ENCODE data around the gene KCNQ1.
A peak's percentile ranks its signal among the peaks of the same experiment; 100 is the strongest.

The KCNQ1 gene

DNA sequence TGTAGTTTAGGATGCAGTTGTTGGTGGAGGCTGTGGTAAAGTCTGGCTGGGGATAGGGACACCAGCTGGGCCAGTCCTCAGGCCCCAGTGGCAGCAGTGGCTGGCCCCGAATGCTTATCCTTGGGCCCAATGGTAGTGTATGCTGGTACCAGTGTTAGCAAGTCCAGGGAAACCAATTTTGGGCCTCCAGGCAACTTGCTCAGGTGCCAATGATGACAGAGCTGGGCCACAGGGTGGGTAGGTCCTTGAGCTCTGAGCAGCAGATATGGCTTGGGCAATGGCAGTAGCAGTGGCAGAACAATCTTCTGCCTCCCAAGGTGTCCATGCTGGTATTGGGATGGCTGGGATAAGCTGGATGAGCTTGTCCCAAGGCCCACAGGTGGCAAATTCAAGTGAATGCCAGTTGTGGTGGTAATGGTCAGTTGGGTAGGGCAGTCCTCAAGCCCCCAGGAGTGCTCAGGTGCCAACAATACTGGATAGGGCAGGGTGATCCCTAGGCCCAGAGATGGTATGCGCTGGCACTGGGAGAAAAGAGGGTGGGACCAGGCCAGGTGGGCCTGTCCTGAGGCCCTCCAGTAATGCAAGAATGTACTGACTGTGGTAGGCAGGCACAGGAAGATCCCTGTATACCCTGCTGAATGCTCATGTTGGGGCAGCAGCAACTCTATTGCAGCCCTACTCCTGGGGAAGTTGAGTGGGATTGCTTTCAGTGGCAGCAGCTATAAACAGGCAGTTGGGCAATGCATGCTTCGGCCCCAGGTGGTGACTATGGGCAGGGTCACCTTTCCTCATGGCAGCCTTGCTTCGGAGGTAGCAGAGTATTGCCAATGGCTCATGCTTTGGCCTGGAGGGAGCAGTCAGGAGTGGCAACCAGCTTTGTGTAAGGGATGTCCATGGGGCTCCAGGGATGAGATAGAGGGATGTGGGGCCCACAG lies 200.3 kb downstream of the KCNQ1 start:
- intact Hi-C loops (cut with micrococcal nuclease) = no loop called here
- no peak overlapping the region for H3K27ac Mint-ChIP-seq
- peaks cover 58% of the 10 kb centered on the region for H3K36me3 Mint-ChIP-seq (ENCODE audit: low read depth)
- no peaks in the 10 kb centered on the region for H3K4me1 Mint-ChIP-seq (ENCODE audit: low read depth)
- H3K9me3 Mint-ChIP-seq = peaks cover 92% of the 10 kb centered on the region
- H3K4me3 Mint-ChIP-seq = no peak overlapping the region
- no peaks in the 10 kb centered on the region for H3K27me3 Mint-ChIP-seq

DNA sequence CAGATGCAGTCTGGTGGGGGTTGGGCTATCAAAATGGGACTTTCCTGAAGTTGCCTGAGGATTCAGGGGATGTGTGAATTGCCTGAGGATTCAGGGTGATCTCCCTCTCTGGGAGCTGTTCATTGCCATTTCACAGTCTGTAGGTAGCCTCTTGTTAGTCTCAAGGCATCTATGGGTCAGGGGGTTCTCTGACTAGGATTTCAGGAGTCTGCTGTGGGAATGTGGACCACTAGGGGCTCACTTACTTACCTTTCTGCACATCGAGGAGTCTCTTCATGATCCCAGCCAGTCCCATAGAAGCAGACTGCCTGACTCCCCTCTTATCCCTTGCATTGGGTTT lies 200.9 kb downstream of the KCNQ1 start:
- Mint-ChIP-seq H3K9me3 (peaks cover 92% of the 10 kb centered on the region), H3K36me3 (ENCODE audit: low read depth) (peaks cover 56% of the 10 kb centered on the region), H3K27ac (no peak overlapping the region), H3K4me1 (ENCODE audit: low read depth) (no peaks in the 10 kb centered on the region), H3K27me3 (no peaks in the 10 kb centered on the region), H3K4me3 (no peak overlapping the region)
- intact Hi-C loops (cut with micrococcal nuclease) = no loop called here

DNA sequence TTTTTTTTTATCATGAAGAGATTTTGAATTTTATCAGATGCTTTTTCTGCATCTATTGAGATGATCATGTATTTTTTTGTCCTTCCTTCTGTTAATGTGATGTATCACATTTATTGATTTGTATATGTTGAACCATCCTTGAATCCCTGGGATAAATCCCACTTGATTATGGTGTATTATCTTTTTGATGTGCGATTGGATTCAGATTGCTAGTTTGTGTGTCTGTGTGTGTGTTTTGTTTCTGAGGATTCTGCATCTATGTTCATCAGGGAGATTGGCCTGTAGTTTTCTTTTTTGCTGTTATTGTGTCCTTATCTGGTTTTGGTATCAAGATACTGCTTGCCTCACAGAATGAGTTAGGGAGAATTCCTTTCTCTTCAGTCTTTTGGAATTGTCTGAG lies 202.4 kb downstream of the KCNQ1 start:
- Mint-ChIP-seq H3K9me3 (peaks cover 87% of the 10 kb centered on the region), H3K36me3 (ENCODE audit: low read depth) (peaks cover 56% of the 10 kb centered on the region), H3K27me3 (no peaks in the 10 kb centered on the region), H3K4me3 (no peak overlapping the region), H3K4me1 (ENCODE audit: low read depth) (no peaks in the 10 kb centered on the region), H3K27ac (no peak overlapping the region)
- intact Hi-C loops (cut with micrococcal nuclease) = no loop called here

DNA sequence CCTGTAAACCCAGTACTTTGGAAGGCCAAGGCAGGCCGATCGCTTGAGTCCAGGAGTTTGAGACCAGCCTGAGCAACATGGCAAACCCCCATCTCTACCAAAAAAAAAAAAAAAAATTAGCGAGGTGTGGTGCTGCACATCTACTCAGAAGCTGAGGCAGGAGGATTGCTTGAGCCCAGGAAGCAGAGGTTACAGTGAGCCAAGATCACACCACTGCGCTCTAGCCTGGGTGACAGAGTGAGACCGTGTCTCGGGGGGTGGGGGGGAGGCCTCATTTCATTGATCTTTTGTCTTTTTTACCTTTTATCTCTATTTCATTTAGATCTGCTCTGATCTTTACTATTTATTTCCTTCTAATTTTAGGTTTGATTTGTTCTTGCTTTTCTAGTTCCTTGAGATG lies 203.1 kb downstream of the KCNQ1 start:
- intact Hi-C loops (cut with micrococcal nuclease) = no loop called here
- Mint-ChIP-seq H3K4me3 (no peak overlapping the region), H3K36me3 (ENCODE audit: low read depth) (peaks cover 63% of the 10 kb centered on the region), H3K27me3 (no peaks in the 10 kb centered on the region), H3K4me1 (ENCODE audit: low read depth) (peaks cover 4% of the 10 kb centered on the region), H3K9me3 (peaks cover 80% of the 10 kb centered on the region), H3K27ac (no peak overlapping the region)

DNA sequence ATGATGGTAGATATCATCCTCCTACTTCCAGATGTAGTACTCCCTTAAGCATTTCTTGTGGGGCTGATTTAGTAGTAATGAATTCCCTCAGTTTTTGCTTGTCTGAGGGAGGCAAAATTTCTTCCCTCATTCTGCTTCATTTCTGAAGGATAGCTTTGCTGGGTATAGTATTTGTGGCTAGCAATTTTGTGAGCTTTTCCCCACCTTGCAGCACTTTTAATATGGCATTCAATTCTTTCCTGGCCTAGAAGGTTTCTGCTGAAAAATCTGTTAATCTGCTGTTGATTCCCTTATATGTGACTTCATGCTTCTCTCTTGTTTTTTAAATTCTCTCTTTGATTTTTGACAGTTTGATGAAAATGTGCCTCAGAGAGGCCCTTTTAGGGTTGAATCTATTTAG lies 204.6 kb downstream of the KCNQ1 start:
- peaks cover 57% of the 10 kb centered on the region for H3K36me3 Mint-ChIP-seq (ENCODE audit: low read depth)
- H3K4me3 Mint-ChIP-seq = no peak overlapping the region
- peaks cover 17% of the 10 kb centered on the region for H3K4me1 Mint-ChIP-seq (ENCODE audit: low read depth)
- peaks cover 65% of the 10 kb centered on the region for H3K9me3 Mint-ChIP-seq
- no peaks in the 10 kb centered on the region for H3K27me3 Mint-ChIP-seq
- intact Hi-C loops (cut with micrococcal nuclease) = no loop called here
- H3K27ac Mint-ChIP-seq = no peak overlapping the region

DNA sequence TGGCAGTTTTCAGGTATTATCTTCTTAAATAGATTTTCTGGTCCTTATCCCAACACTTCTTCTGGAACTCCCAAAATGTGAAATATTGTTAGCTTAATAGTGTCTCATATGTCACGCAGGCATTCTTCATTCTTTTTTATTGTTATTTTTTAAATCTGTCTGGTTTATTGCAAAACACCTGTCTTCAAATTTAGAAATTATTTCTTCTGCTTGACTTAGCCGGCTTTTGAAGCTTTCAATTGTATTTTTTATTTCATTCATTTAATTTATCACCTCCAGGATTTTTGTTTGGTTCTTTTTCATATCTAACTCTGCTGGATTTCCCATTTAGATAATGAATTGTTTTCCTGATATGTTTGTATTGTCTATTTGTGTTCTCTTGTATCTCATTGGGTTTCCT lies 205.0 kb downstream of the KCNQ1 start:
- intact Hi-C loops (cut with micrococcal nuclease) = no loop called here
- no peaks in the 10 kb centered on the region for H3K27me3 Mint-ChIP-seq
- H3K36me3 Mint-ChIP-seq (ENCODE audit: low read depth) = peaks cover 52% of the 10 kb centered on the region

DNA sequence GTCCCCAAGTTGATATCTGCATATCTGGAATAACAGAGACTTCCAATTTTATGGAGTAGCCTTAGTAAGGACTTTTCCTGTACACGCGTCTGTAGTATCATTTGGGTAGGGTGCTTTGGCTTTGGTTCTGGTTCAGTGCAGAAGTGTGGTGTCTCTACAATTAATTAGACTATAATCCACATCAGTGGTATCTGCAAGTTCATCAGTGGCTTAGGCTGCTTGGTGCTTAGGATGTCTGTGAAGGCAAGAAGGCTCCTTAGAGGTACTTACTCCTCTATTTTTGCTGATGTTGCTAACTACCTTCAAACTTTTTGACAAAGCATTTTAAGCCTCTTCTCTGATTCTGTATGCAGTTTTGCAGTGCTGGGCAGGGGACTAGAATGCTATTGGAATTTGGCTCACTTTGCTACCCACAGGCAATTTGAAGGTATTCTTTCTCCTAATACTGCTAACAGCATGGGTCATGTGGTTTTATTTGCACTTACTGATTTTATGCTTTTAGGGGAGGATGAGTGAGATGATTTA lies 205.6 kb downstream of the KCNQ1 start:
- Mint-ChIP-seq H3K4me3 (no peak overlapping the region), H3K27me3 (no peaks in the 10 kb centered on the region), H3K36me3 (ENCODE audit: low read depth) (peaks cover 50% of the 10 kb centered on the region), H3K4me1 (ENCODE audit: low read depth) (peaks cover 27% of the 10 kb centered on the region), H3K9me3 (peaks cover 55% of the 10 kb centered on the region), H3K27ac (no peak overlapping the region)
- intact Hi-C loops (cut with micrococcal nuclease) = no loop called here

More for the DNA sequence above, 205.0 kb downstream of the KCNQ1 start:
- H3K27ac Mint-ChIP-seq = no peak overlapping the region
- H3K4me1 Mint-ChIP-seq (ENCODE audit: low read depth) = peaks cover 22% of the 10 kb centered on the region
- H3K9me3 Mint-ChIP-seq = peaks cover 61% of the 10 kb centered on the region
- no peak overlapping the region for H3K4me3 Mint-ChIP-seq

DNA sequence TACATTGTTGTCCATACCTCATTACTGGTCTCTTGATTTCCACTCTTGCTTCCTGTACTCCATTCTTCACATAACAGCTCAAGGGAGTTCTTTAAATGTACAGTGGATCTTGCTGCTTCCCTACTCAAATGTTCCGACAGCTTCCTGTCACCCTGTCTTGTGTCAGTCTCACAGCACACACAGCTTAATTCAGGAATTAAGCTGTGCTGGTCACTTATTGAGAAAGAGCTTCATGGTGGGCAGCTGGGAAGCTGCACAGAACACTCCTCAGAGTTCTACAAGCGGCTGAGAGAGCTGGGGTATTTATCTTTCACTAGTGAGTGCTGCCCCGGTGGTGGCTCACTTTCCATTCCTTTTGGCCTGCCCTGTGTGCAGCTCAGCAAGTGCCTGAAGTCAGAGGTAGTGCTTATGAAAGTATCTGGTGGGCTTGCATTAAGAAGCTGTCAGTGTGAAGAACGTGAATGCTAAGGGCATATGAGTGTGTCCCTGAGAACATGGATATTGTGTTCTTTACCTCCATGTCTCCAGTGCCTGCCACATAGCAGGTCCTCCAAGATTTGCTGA lies 206.3 kb downstream of the KCNQ1 start:
- H3K27ac Mint-ChIP-seq = no peak overlapping the region
- H3K27me3 Mint-ChIP-seq = peaks cover 3% of the 10 kb centered on the region
- H3K9me3 Mint-ChIP-seq = peaks cover 50% of the 10 kb centered on the region
- peaks cover 34% of the 10 kb centered on the region for H3K4me1 Mint-ChIP-seq (ENCODE audit: low read depth)
- peaks cover 54% of the 10 kb centered on the region for H3K36me3 Mint-ChIP-seq (ENCODE audit: low read depth)
- intact Hi-C loops (cut with micrococcal nuclease) = no loop called here
- no peak overlapping the region for H3K4me3 Mint-ChIP-seq

DNA sequence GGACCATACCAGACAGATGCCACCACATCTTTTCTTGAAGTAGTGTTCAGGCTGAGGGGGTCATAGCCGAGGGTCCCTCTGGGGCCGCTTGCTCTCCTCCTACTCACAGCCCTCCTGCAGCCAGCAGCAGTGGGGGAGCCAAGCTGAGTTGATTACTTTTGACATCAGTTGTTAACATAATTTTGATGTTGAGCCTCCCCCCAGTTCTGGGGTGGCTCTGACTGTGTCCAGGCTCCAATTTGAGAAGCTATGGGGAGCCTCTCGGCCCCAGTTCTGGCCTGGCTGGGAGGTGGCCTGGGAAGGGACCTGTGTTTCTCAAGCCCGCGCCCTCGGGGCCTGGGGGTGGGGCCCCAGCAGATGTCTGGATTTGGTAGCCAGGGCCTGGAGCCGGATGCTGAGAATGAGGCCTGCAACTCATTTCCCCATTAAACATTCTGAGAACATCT lies 207.0 kb downstream of the KCNQ1 start:
- H3K27me3 Mint-ChIP-seq = peaks cover 3% of the 10 kb centered on the region
- peaks cover 49% of the 10 kb centered on the region for H3K9me3 Mint-ChIP-seq
- intact Hi-C loops (cut with micrococcal nuclease) = no loop called here
- peaks cover 41% of the 10 kb centered on the region for H3K4me1 Mint-ChIP-seq (ENCODE audit: low read depth)
- no peak overlapping the region for H3K27ac Mint-ChIP-seq
- H3K36me3 Mint-ChIP-seq (ENCODE audit: low read depth) = peaks cover 61% of the 10 kb centered on the region
- no peak overlapping the region for H3K4me3 Mint-ChIP-seq

DNA sequence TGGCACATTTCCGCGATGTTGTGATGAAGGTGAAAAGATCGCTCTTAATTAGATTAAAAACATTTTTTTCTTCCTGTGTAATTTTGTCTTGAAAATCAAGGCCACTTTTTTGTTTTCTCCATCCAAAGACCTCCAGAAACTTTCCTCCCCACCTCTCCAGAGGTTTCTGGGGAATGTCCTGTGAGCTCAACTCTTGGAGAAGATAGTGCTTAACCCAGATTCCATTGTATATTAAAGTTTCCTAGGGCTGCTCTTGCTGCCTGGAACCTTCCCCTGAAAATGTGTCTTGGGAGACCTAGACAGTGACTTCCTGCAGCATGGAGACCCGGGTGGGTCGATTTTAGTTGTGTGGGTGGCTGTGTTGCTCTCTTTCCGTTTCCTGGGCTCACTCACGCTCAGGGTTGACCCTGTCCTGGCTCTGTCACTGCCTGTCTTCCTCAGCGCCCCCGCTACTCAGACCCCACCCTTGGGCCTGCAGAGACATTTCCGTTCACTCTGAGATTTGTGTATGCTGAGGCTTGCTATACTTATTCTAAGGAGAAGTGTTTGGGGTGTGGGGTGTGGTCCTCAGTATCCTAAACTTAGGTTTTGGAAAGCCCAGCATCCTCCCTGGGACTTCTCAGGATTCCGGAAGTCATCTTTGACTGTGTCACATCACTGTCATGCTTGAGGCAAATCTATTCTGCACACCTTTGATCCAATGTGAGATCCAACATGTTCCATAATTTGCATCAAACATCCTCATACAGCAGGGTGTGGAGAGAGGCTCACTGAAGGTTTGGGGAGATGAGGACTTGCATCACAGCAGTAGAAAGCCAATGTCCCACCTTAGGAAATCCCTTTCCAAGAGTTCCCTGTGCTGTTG lies 207.8 kb downstream of the KCNQ1 start:
- Mint-ChIP-seq H3K36me3 (ENCODE audit: low read depth) (peaks cover 64% of the 10 kb centered on the region), H3K27ac (no peak overlapping the region), H3K9me3 (peaks cover 41% of the 10 kb centered on the region), H3K4me3 (no peak overlapping the region), H3K4me1 (ENCODE audit: low read depth) (peaks cover 41% of the 10 kb centered on the region), H3K27me3 (peaks cover 3% of the 10 kb centered on the region)
- intact Hi-C loops (cut with micrococcal nuclease) = no loop called here

DNA sequence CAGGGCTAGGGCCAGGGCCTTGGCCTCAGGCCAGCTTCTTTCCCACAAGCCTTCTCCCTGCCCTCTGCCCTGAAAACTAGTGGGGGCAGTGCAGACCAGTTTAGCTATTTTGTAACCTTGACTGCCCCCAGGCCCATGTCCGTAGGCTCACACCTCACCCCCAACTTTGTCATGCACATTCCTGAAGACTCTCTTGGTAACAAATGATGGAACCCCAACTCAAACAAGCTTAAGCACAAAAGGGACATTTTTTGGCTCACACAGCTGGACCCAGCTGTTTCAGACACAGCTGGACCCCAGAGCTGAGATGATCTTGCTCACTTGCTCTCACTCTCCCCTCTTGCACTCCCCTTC lies 208.4 kb downstream of the KCNQ1 start:
- Mint-ChIP-seq H3K4me3 (no peak overlapping the region), H3K27me3 (peaks cover 3% of the 10 kb centered on the region), H3K36me3 (ENCODE audit: low read depth) (peaks cover 64% of the 10 kb centered on the region), H3K27ac (no peak overlapping the region), H3K4me1 (ENCODE audit: low read depth) (peaks cover 41% of the 10 kb centered on the region), H3K9me3 (peaks cover 35% of the 10 kb centered on the region)
- intact Hi-C loops (cut with micrococcal nuclease) = no loop called here

DNA sequence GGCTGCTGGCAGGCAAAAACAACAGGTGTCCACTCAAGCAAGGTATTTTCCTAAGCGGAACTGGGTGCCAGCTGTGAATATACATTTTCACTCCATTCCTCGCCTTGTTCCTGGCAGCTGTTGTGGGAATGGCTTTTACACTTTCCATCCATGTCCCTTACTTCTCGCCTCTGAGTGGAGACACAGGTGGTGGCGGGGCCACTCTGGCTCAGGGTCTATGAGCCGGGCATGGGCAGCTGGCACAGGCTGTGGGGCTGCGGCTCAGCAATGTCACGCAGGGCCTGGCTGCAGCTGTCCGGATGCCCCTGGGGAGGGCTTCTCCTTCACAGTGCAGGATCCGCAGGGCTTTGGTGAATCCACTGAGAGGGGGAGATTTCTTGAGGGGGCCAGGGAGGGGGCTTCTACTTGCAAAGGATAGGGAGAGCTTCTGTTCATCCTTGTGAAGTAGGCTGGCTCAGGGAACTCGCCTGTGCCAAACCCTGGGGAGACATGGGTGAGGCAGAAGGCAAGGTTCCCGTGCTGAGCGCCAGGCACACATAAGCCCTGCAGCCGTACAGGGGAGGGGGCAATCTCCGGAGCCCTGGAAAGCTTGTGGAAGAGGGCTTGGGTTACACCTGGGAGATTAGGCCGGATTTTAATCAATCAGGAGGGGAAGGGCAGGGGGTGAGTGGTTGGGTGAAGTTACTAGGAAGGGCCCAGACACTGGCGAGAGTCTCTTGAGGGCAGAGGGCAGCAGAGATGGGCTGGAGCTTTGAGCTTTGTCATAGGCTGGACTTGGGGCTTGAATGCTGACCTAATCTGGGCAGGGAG lies 209.3 kb downstream of the KCNQ1 start:
- peaks cover 41% of the 10 kb centered on the region for H3K4me1 Mint-ChIP-seq (ENCODE audit: low read depth)
- intact Hi-C loops (cut with micrococcal nuclease) = no loop called here
- H3K4me3 Mint-ChIP-seq = no peak overlapping the region
- H3K27me3 Mint-ChIP-seq = peaks cover 3% of the 10 kb centered on the region
- peaks cover 69% of the 10 kb centered on the region for H3K36me3 Mint-ChIP-seq (ENCODE audit: low read depth)
- peaks cover 33% of the 10 kb centered on the region for H3K9me3 Mint-ChIP-seq
- H3K27ac Mint-ChIP-seq = peak overlapping the region; percentile 65

DNA sequence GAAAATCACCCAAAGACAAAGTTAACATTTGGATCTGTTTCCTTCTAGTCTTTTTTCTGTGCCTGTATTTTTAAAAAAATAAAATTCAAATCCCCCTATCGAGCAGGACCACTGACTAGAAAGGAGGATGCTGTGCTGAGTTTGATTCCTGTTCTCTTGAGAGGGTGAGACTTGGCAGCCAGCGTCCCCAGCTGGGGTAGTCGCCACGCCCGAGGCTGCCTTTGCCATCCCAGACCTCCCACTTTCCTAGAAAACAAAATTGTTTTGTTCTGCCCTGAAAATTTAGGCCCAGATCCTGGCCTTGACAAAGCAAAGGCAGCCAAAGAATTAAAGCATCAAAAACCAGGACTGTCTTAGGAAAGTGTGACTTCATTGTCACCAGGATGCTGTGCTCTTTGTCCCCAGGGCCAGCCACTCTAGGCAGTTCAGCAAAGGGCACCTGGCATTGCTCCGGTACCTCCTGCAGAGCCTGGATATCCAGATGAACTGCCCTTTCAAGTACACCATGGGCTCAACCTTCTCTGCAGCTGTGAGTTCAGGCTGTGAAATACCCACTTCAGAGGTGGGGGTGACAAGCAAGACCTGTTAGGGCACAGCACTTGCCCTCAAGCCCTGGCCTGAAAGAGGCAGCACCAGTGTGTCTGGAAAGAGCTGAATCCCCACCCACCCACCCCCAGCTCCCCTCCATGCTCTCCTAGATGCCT lies 210.4 kb downstream of the KCNQ1 start:
- no peak overlapping the region for H3K4me3 Mint-ChIP-seq
- H3K36me3 Mint-ChIP-seq (ENCODE audit: low read depth) = peaks cover 63% of the 10 kb centered on the region
- H3K9me3 Mint-ChIP-seq = peaks cover 24% of the 10 kb centered on the region
- peaks cover 41% of the 10 kb centered on the region for H3K4me1 Mint-ChIP-seq (ENCODE audit: low read depth)
- H3K27ac Mint-ChIP-seq = peak overlapping the region; percentile 65
- intact Hi-C loops (cut with micrococcal nuclease) = no loop called here
- H3K27me3 Mint-ChIP-seq = peaks cover 3% of the 10 kb centered on the region
